ENCODE measurements around the gene PTPRK. TPM values are rescaled to one million over a fixed set of nuclear protein-coding genes. Genes with fewer than 3 reads are reported as not detected.

PTPRK gene
- total RNA-seq, 1 experiment from 2014 or later = 89.3 TPM

DNA sequence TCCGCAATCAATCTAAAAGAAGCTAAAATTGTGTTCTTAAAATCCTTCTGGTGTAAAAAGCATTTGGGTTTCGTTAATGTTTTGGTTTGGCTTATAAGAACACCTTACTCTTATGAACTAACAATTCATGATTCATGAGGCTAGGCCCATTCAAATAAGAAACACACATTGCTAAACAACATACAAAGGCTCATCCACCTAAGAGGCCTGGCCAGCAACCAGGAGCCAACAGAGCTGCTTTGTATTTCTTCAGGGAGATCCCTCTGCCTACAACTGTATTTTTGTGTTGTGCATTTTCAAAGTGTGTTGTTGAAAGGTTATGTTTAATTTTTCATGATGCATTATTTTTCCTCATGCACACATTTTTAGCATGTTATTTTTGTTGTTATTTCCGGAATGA is 98.6 kb downstream of the PTPRK start:
- BruUV-seq (replicated peaks) = no TSS peak
- peaks cover 19% of the 10 kb centered on the region for H3K79me2 ChIP-seq (ENCODE audit: low read depth)
- no peak for DNase-seq

DNA sequence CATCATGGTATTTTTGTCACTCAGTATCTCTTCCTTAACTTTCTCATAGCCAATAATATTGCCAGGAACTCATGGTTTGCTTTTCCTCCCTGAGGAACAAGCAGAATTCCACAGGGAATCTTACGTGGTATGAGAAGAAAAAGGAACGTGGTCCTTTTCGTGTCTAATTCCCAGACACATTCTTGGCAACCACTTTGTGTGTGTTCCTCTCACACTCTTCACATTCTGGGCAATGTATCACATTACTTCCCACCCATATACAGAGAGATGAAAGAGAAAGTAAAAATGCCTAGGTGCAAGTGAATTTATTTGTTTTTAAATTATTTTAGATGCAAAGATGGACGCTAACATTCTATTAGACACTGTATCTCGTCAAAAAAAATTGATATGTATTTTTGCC is 102.7 kb downstream of the PTPRK start:
- no TSS peak for BruUV-seq (replicated peaks)
- H3K4me1 ChIP-seq (replicated peaks; ENCODE audit: insufficient read depth) = no peaks in the 10 kb centered on the region
- H3K4me3 ChIP-seq = no peak overlapping the region
- H3K4me2 ChIP-seq = no peak overlapping the region
- H3K36me3 ChIP-seq (ENCODE audit: low read depth) = no peaks in the 10 kb centered on the region; the same call in 1 of the 2 replicates
- ChIA-PET POLR2A (ENCODE audit: unreplicated experiment) (no interaction called here), CTCF (no interaction called here)
- intact Hi-C loops (cut with micrococcal nuclease; ENCODE audit: unreplicated experiment) = no loop called here
- H3K27ac ChIP-seq = no peak overlapping the region
- no peak for DNase-seq
- H3K9me3 ChIP-seq (ENCODE audit: insufficient read depth, low read depth) = peaks cover 4% of the 10 kb centered on the region; the same call in 1 of the 2 replicates
- TF ChIP-seq, protein P1, sequence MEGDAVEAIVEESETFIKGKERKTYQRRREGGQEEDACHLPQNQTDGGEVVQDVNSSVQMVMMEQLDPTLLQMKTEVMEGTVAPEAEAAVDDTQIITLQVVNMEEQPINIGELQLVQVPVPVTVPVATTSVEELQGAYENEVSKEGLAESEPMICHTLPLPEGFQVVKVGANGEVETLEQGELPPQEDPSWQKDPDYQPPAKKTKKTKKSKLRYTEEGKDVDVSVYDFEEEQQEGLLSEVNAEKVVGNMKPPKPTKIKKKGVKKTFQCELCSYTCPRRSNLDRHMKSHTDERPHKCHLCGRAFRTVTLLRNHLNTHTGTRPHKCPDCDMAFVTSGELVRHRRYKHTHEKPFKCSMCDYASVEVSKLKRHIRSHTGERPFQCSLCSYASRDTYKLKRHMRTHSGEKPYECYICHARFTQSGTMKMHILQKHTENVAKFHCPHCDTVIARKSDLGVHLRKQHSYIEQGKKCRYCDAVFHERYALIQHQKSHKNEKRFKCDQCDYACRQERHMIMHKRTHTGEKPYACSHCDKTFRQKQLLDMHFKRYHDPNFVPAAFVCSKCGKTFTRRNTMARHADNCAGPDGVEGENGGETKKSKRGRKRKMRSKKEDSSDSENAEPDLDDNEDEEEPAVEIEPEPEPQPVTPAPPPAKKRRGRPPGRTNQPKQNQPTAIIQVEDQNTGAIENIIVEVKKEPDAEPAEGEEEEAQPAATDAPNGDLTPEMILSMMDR (conservative IDR thresholded peaks at IDR 0.05) = no peak
- TF ChIP-seq EZH2 (IDR thresholded peaks at IDR 0.05; ENCODE audit: low read depth) = no peak
- no peaks in the 10 kb centered on the region for H3F3A ChIP-seq (ENCODE audit: insufficient read depth, low read depth)
- H2AFZ ChIP-seq = no peak overlapping the region
- H4K20me1 ChIP-seq (ENCODE audit: insufficient read depth) = no peaks in the 10 kb centered on the region
- no peaks in the 10 kb centered on the region for H3K27me3 ChIP-seq (ENCODE audit: insufficient read depth, low read depth)
- H3K79me2 ChIP-seq (ENCODE audit: low read depth) = peaks cover 26% of the 10 kb centered on the region
- no peaks in the 10 kb centered on the region for H3K9me2 ChIP-seq (ENCODE audit: insufficient read depth)

More for the DNA sequence above, 98.6 kb downstream of the PTPRK start:
- no peaks in the 10 kb centered on the region for H3K4me1 ChIP-seq (replicated peaks; ENCODE audit: insufficient read depth)
- peaks cover 4% of the 10 kb centered on the region; the same call in 1 of the 2 replicates for H3K9me3 ChIP-seq (ENCODE audit: insufficient read depth, low read depth)
- TF ChIP-seq, protein P1 (conservative IDR thresholded peaks at IDR 0.05) = no peak
- no peak for TF ChIP-seq EZH2 (IDR thresholded peaks at IDR 0.05; ENCODE audit: low read depth)
- ChIA-PET POLR2A (ENCODE audit: unreplicated experiment) (interaction anchor here (0.6 kb wide), 1 partner anchor 77 kb away, joined by 5 read pairs; no protein-coding TSS in a partner anchor), CTCF (no interaction called here)
- H3K4me3 ChIP-seq = no peak overlapping the region
- no peak overlapping the region for H3K4me2 ChIP-seq
- H4K20me1 ChIP-seq (ENCODE audit: insufficient read depth) = no peaks in the 10 kb centered on the region
- no peaks in the 10 kb centered on the region for H3K9me2 ChIP-seq (ENCODE audit: insufficient read depth)
- no peaks in the 10 kb centered on the region for H3K27me3 ChIP-seq (ENCODE audit: insufficient read depth, low read depth)
- no peaks in the 10 kb centered on the region; the same call in 1 of the 2 replicates for H3K36me3 ChIP-seq (ENCODE audit: low read depth)
- no peak overlapping the region for H2AFZ ChIP-seq
- intact Hi-C loops (cut with micrococcal nuclease; ENCODE audit: unreplicated experiment) = no loop called here
- no peaks in the 10 kb centered on the region; the same call in 1 of the 2 replicates for H3F3A ChIP-seq (ENCODE audit: insufficient read depth, low read depth)
- no peak overlapping the region for H3K27ac ChIP-seq

DNA sequence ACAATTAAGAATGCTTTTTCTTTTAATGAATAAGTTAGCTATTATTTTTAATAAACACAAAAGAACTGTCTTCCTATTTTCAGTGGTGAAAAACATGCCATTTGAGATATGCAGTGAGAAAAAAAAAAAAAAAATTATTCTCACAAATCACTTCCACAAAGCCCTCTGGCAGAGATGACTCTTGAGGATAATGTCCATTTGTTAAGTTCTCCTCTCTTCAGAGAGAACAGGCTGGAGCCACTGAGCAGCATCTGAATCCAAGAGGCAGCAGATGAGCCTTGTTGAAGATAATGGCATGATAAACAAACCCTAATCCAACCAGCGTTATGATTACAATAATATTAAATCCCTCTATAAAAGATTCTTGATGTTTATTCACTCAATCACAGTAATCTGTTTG is 105.0 kb downstream of the PTPRK start:
- no peak for DNase-seq
- no peaks in the 10 kb centered on the region for H3K9me2 ChIP-seq (ENCODE audit: insufficient read depth)
- no peaks in the 10 kb centered on the region for H4K20me1 ChIP-seq (ENCODE audit: insufficient read depth)
- intact Hi-C loops (cut with micrococcal nuclease; ENCODE audit: unreplicated experiment) = no loop called here
- ChIA-PET CTCF (no interaction called here), POLR2A (ENCODE audit: unreplicated experiment) (interaction anchor here (0.7 kb wide), 1 partner anchor 62 kb away, joined by 8 read pairs; no protein-coding TSS in a partner anchor)
- no peaks in the 10 kb centered on the region for H3F3A ChIP-seq (ENCODE audit: insufficient read depth, low read depth)
- H3K36me3 ChIP-seq (ENCODE audit: low read depth) = no peaks in the 10 kb centered on the region; the same call in none of the 2 replicates
- no TSS peak for BruUV-seq (replicated peaks)
- no peak overlapping the region for H3K4me3 ChIP-seq
- no peak overlapping the region for H3K27ac ChIP-seq
- H3K4me1 ChIP-seq (replicated peaks; ENCODE audit: insufficient read depth) = no peaks in the 10 kb centered on the region
- H3K79me2 ChIP-seq (ENCODE audit: low read depth) = peaks cover 40% of the 10 kb centered on the region
- H2AFZ ChIP-seq = no peak overlapping the region
- TF ChIP-seq, protein P1 (conservative IDR thresholded peaks at IDR 0.05) = no peak
- TF ChIP-seq EZH2 (IDR thresholded peaks at IDR 0.05; ENCODE audit: low read depth) = no peak
- H3K4me2 ChIP-seq = no peak overlapping the region
- no peaks in the 10 kb centered on the region for H3K27me3 ChIP-seq (ENCODE audit: insufficient read depth, low read depth)
- peaks cover 4% of the 10 kb centered on the region; the same call in 1 of the 2 replicates for H3K9me3 ChIP-seq (ENCODE audit: insufficient read depth, low read depth)
